Effector memory CD4-positive, alpha-beta T cell (primary cell): ENCODE measurements around the gene PXMP4.

Source experiments
- DNase-seq, 3 donors: peaks; one replicate each; pipeline ENCODE4 v3.0.0-alpha.2; 2020
- H3K27ac ChIP-seq: 2 replicates; pipeline ENCODE4 v1.7.0; 2013; ENCODE audit warnings: mild to moderate bottlenecking, low read length, moderate library complexity; ENCODE audit not compliant: insufficient read depth, poor library complexity, severe bottlenecking
- H3K27me3 ChIP-seq: replicated peaks from 2 replicates; pipeline ENCODE4 v1.7.0; 2013; ENCODE audit warnings: mild to moderate bottlenecking, low read length; ENCODE audit not compliant: insufficient read depth, control insufficient read depth, poor library complexity, severe bottlenecking
- H3K36me3 ChIP-seq: 2 replicates; pipeline ENCODE4 v1.7.0; 2013; ENCODE audit warnings: mild to moderate bottlenecking, low read length, moderate library complexity; ENCODE audit not compliant: control insufficient read depth, insufficient read depth
- H3K4me1 ChIP-seq: 2 replicates; pipeline ENCODE4 v1.7.0; 2013; ENCODE audit warnings: low read length, mild to moderate bottlenecking; ENCODE audit not compliant: control insufficient read depth, insufficient read depth, poor library complexity, severe bottlenecking
- H3K4me3 ChIP-seq: 2 replicates; pipeline ENCODE4 v1.7.0; 2013; ENCODE audit warnings: low read length, low read depth, mild to moderate bottlenecking; ENCODE audit not compliant: insufficient read depth, poor library complexity, severe bottlenecking
- H3K9me3 ChIP-seq: 2 replicates; pipeline ENCODE4 v1.7.0; 2013; ENCODE audit warnings: mild to moderate bottlenecking, low read length, moderate library complexity; ENCODE audit not compliant: control insufficient read depth

The PXMP4 gene

GRCh38 chr20:33685328-33686099 is 34.6 kb downstream of the PXMP4 start:
- peak; percentile 19 to 35 (median 20) for DNase-seq
- H3K27ac ChIP-seq = peak overlapping the region; percentile 44
- peak overlapping the region; percentile 44 for H3K4me3 ChIP-seq
- H3K4me1 ChIP-seq = peaks cover 17% of the 10 kb centered on the region
- H3K9me3 ChIP-seq = no peaks in the 10 kb centered on the region
- H3K27me3 ChIP-seq = no peaks in the 10 kb centered on the region
- no peaks in the 10 kb centered on the region for H3K36me3 ChIP-seq

GRCh38 chr20:33684533-33685327 is 35.4 kb downstream of the PXMP4 start:
- Histone ChIP-seq H3K27me3 (no peaks in the 10 kb centered on the region), H3K4me1 (peaks cover 22% of the 10 kb centered on the region), H3K9me3 (no peaks in the 10 kb centered on the region), H3K27ac (peak overlapping the region; percentile 44), H3K36me3 (no peaks in the 10 kb centered on the region), H3K4me3 (no peak overlapping the region)
- no peak for DNase-seq

DNA sequence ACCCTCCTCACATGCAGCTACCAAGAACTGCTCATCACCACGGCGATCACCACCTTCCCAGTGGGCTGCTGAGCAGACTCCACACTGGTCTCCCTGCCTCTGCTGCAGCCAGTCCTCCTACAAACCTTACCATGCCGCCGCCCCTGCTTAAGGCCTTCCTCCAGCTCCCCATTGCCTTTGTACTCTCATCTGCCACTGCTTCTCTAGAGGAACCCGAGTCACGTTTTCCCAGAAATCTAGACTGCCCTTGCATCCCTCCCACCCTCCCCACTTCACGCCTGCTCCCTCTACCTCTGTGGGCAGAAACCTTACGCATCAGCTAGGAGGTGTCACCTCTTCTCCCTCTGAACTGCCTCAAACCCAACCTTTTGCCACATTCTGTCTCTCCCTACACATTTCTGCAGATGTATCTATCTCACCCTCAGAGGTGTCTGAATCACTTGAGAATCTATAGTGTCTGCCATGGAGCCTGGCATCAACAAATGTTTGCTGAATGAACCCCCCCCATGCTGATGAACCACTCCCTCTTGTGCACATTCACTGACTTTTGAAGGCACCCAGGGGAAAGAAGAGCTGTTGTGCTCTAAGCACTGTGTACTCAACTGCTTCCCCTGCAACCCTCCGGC is 38.3 kb downstream of the PXMP4 start:
- no peaks in the 10 kb centered on the region for H3K9me3 ChIP-seq
- no peak for DNase-seq
- H3K4me3 ChIP-seq = no peak overlapping the region
- H3K27ac ChIP-seq = no peak overlapping the region
- peaks cover 37% of the 10 kb centered on the region for H3K4me1 ChIP-seq
- H3K27me3 ChIP-seq = no peaks in the 10 kb centered on the region
- no peaks in the 10 kb centered on the region for H3K36me3 ChIP-seq

- Histone ChIP-seq H3K4me1 (peaks cover 32% of the 10 kb centered on the region), H3K4me3 (no peak overlapping the region), H3K36me3 (no peaks in the 10 kb centered on the region), H3K27ac (no peak overlapping the region), H3K27me3 (no peaks in the 10 kb centered on the region), H3K9me3 (no peaks in the 10 kb centered on the region)
- DNase-seq = no peak
Observed at GRCh38 chr20:33681288-33681687, 38.8 kb downstream of the PXMP4 start.

GRCh38 chr20:33680686-33681085 is 39.4 kb downstream of the PXMP4 start:
- no peak for DNase-seq

GRCh38 chr20:33679758-33680485 is 40.2 kb downstream of the PXMP4 start:
- peak; percentile 17 to 25 (median 21) for DNase-seq
- Histone ChIP-seq H3K36me3 (no peaks in the 10 kb centered on the region), H3K27ac (no peak overlapping the region), H3K27me3 (no peaks in the 10 kb centered on the region), H3K4me3 (no peak overlapping the region), H3K4me1 (peaks cover 26% of the 10 kb centered on the region), H3K9me3 (no peaks in the 10 kb centered on the region)

More at GRCh38 chr20:33680686-33681085, 39.4 kb downstream of the PXMP4 start:
- H3K4me1 ChIP-seq = peaks cover 32% of the 10 kb centered on the region
- no peak overlapping the region for H3K27ac ChIP-seq
- H3K27me3 ChIP-seq = no peaks in the 10 kb centered on the region
- no peaks in the 10 kb centered on the region for H3K9me3 ChIP-seq
- no peak overlapping the region for H3K4me3 ChIP-seq
- H3K36me3 ChIP-seq = no peaks in the 10 kb centered on the region

- Histone ChIP-seq H3K36me3 (no peaks in the 10 kb centered on the region), H3K27ac (peak overlapping the region; percentile 25), H3K4me3 (no peak overlapping the region)
Observed at GRCh38 chr20:33677991-33678702, 42.0 kb downstream of the PXMP4 start.

DNA sequence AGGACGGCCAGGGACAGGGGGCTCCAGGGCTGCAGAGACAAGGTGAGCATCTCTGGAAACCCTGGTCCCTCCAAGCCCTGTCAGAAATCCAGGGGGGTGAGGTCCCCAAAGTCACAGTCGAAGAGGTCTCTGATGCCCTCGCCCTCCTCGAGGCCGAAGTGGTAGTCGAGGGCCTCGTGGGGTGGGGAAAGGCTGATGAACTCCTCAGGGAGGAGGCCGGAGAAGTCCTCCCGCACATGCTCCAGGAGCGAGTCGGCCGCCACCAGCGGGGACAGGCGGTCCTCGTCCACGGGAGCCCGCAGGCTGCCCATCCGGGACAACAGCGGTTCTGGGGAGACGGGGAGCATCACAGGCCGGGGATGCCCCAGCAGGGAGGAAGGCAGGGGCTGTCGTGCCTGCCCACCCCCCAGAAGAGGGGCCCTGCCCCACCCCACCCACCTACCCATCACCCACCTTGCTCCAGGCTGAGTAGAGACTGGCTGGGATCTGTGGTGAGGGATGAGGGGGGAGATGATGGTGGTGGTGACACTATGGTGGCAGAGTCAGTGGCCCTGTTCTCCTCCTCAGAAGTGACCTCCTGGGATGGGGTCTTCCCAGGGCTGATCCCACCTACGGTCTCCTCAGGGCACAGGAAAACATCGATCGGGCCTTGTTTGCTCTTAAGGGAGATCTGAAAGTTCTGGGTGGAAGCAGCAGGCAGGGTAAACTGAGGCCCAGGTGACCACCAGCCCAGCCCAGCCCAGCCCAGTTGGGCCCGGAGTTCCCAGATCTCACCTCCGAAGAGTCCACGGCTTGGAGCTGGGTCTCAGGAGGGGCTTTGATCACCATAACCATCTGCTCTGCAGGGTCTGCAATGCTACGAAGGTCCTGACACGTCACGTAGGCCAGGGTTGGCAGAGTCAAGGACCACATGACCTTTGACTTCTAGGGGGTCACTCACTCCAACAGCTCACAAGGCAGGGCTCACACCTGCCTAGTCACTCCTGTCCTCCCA is 43.2 kb downstream of the PXMP4 start:
- Histone ChIP-seq H3K36me3 (no peaks in the 10 kb centered on the region), H3K4me1 (peaks cover 31% of the 10 kb centered on the region), H3K27ac (no peak overlapping the region), H3K27me3 (no peaks in the 10 kb centered on the region), H3K9me3 (no peaks in the 10 kb centered on the region), H3K4me3 (no peak overlapping the region)
- no peak for DNase-seq

More at GRCh38 chr20:33677991-33678702, 42.0 kb downstream of the PXMP4 start:
- Histone ChIP-seq H3K9me3 (no peaks in the 10 kb centered on the region), H3K4me1 (peaks cover 29% of the 10 kb centered on the region), H3K27me3 (no peaks in the 10 kb centered on the region)
- no peak for DNase-seq
